GM12878 (cell line): ENCODE data around the gene HBB. TPM values are rescaled to one million over a fixed set of nuclear protein-coding genes. Genes with fewer than 3 reads are reported as not detected.

ENCODE experiments used
- ATAC-seq: fragments of 200-7000 bp; cut with Tn5 transposase; 3 replicates; pipeline ENCODE4 v1.9.1; 2020; ENCODE audit warnings: mild to moderate bottlenecking, moderate library complexity
- BruUV-seq: library from RNA; stranded (reverse); fragments of 400-500 nt; replicated peaks from 2 replicates; lab custom pipeline; 2021; lab: Mats Ljungman, UMichigan
- CTCF ChIA-PET: fragments of 300-600 bp; sonication (Branson Sonifier 250); formaldehyde crosslinking; extraction: SDS; loops from one replicate; lab custom pipeline; 2021; ENCODE audit warnings: inconsistent platforms; lab: Yijun Ruan, JAX
- POLR2A ChIA-PET: fragments of 350-600 bp; formaldehyde crosslinking; extraction: SDS; loops from one replicate; lab custom pipeline; 2021; ENCODE audit warnings: inconsistent platforms; lab: Charles Lee
- RAD21 ChIA-PET: fragments of 300-600 bp; sonication (Branson Sonifier 250); formaldehyde crosslinking; loops from one replicate; lab custom pipeline; 2023; ENCODE audit warnings: antibody characterized with exemption; ENCODE audit not compliant: unreplicated experiment; lab: Charles Lee
- SMC1A ChIA-PET: fragments of 300-600 bp; sonication (Branson Sonifier 250); formaldehyde crosslinking; loops from one replicate; lab custom pipeline; 2023; ENCODE audit not compliant: unreplicated experiment, uncharacterized antibody; lab: Charles Lee
- DNase-seq: peaks from one replicate; pipeline ENCODE4 v3.0.0-alpha.2; 2011; ENCODE audit warnings: low read depth, low spot score
- FAIRE-seq: peaks from 3 replicates; lab custom pipeline; 2011; peaks lifted over from hg19 to GRCh38; lab: Jason Lieb, UNC
- H2AFZ ChIP-seq: 2 replicates; pipeline ENCODE4 v1.6.0; 2011; ENCODE audit warnings: low read depth, low read length, control low read depth; ENCODE audit not compliant: control insufficient read depth
- H3K27ac ChIP-seq: 2 replicates; pipeline ENCODE4 v1.5.1; 2011; ENCODE audit warnings: control low read depth; ENCODE audit not compliant: control insufficient read depth, insufficient read depth
- H3K27me3 ChIP-seq, 2 experiments: replicated peaks in 1 of 2; 2 replicates each; pipeline versions ENCODE4 v1.6.0 to v1.6.1; 2011; ENCODE audit warnings: low read length in 1 of 2; ENCODE audit not compliant: control insufficient read depth in 2 of 2, insufficient read depth in 2 of 2
- H3K36me3 ChIP-seq, 2 experiments: 2 replicates each; pipeline ENCODE4 v1.5.1; 2011; ENCODE audit warnings: low read length in 1 of 2; ENCODE audit not compliant: control insufficient read depth in 2 of 2, insufficient read depth in 2 of 2
- H3K4me1 ChIP-seq: 2 replicates; pipeline ENCODE4 v1.6.1; 2011; ENCODE audit warnings: mild to moderate bottlenecking, low read length, moderate library complexity, mixed read lengths; ENCODE audit not compliant: control insufficient read depth, insufficient read depth
- H3K4me2 ChIP-seq: 2 replicates; pipeline ENCODE4 v1.6.0; 2011; ENCODE audit warnings: control low read depth; ENCODE audit not compliant: control insufficient read depth, insufficient read depth
- H3K4me3 ChIP-seq: fragments of 200-600 bp; sonication (generic); 2 replicates; pipeline ENCODE4 v1.5.1; 2016
- H3K79me2 ChIP-seq: 2 replicates; pipeline ENCODE4 v1.6.0; 2011; ENCODE audit warnings: low read length; ENCODE audit not compliant: control insufficient read depth, insufficient read depth
- H3K9ac ChIP-seq: 2 replicates; pipeline ENCODE4 v1.8.0; 2011; ENCODE audit warnings: low read length, control low read depth, mixed read lengths; ENCODE audit not compliant: control insufficient read depth, insufficient read depth
- H3K9me3 ChIP-seq: replicated peaks from 3 replicates; pipeline ENCODE4 v1.5.1; 2011; ENCODE audit warnings: mild to moderate bottlenecking, low read length; ENCODE audit not compliant: control insufficient read depth, insufficient read depth
- H4K20me1 ChIP-seq: 2 replicates; pipeline ENCODE4 v1.6.0; 2011; ENCODE audit not compliant: control insufficient read depth, insufficient read depth
- BHLHE40 ChIP-seq, 2 experiments: fragments of 450-650 bp in 1 of 2; IDR thresholded peaks; 2 replicates each; pipeline ENCODE4 v1.6.1; 2011 to 2017; ENCODE audit warnings: low read depth in 2 of 2, borderline replicate concordance in 1 of 2, improper control_type of control experiment in 1 of 2, low read length in 1 of 2, mild to moderate bottlenecking in 1 of 2
- CBFB ChIP-seq: IDR thresholded peaks from 2 replicates; pipeline ENCODE4 v1.6.1; 2016; ENCODE audit warnings: antibody characterized with exemption, low read depth
- CEBPZ ChIP-seq: fragments of 150-350 bp; IDR thresholded peaks from 2 replicates; pipeline ENCODE4 v1.6.1; 2016; ENCODE audit warnings: low read depth, low read length
- CREB1 ChIP-seq: IDR thresholded peaks from 2 replicates; pipeline ENCODE4 v1.6.1; 2012; ENCODE audit warnings: low read depth, mild to moderate bottlenecking, inconsistent platforms
- EP300 ChIP-seq, 2 experiments: fragments of 150-350 bp in 1 of 2; IDR thresholded peaks; 2 replicates each; pipeline ENCODE4 v1.6.1; 2011 to 2012; ENCODE audit warnings: low read depth in 2 of 2, low read length in 2 of 2, borderline replicate concordance in 1 of 2, improper control_type of control experiment in 1 of 2, inconsistent platforms in 1 of 2; ENCODE audit not compliant: control insufficient read depth in 1 of 2
- ESRRA ChIP-seq: IDR thresholded peaks from 2 replicates; pipeline ENCODE4 v1.6.1; 2012; ENCODE audit warnings: mild to moderate bottlenecking, low read length, improper control_type of control experiment
- HCFC1 ChIP-seq: fragments of 150-350 bp; IDR thresholded peaks from 2 replicates; pipeline ENCODE4 v1.6.1; 2014; ENCODE audit warnings: low read length
- IKZF1 ChIP-seq: fragments of 450-650 bp; conservative IDR thresholded peaks from 2 replicates; pipeline ENCODE4 v1.6.1; 2017; ENCODE audit warnings: antibody characterized with exemption, mild to moderate bottlenecking
- IRF3 ChIP-seq: fragments of 450-650 bp; IDR thresholded peaks from 2 replicates; pipeline ENCODE4 v1.6.1; 2014; ENCODE audit warnings: mild to moderate bottlenecking
- KDM1A ChIP-seq: fragments of 200-600 bp; sonication (generic); IDR thresholded peaks from 2 replicates; pipeline ENCODE4 v1.6.1; 2016; ENCODE audit warnings: borderline replicate concordance
- KLF5 ChIP-seq: fragments of 450-650 bp; IDR thresholded peaks from 2 replicates; pipeline ENCODE4 v1.6.1; 2014; ENCODE audit warnings: mild to moderate bottlenecking; ENCODE audit not compliant: partially characterized antibody
- NR2F1 ChIP-seq: fragments of 450-650 bp; conservative IDR thresholded peaks from 2 replicates; pipeline ENCODE4 v1.6.1; 2017; ENCODE audit warnings: mild to moderate bottlenecking
- POLR2AphosphoS5 ChIP-seq: IDR thresholded peaks from 2 replicates; pipeline ENCODE4 v1.6.1; 2011; ENCODE audit warnings: mild to moderate bottlenecking, low read length, inconsistent platforms
- SMAD1 ChIP-seq: fragments of 450-650 bp; IDR thresholded peaks from 2 replicates; pipeline ENCODE4 v1.6.1; 2018; ENCODE audit warnings: mild to moderate bottlenecking, low read depth; ENCODE audit not compliant: partially characterized antibody
- SPI1 ChIP-seq: IDR thresholded peaks from 2 replicates; pipeline ENCODE4 v1.6.1; 2011; ENCODE audit warnings: low read depth, mild to moderate bottlenecking, low read length, moderate library complexity, borderline replicate concordance; ENCODE audit not compliant: insufficient read depth
- WGBS: methylation state at CpG from one replicate; pipeline ENCODE4 v1.1.6; 2016; ENCODE audit warnings: low lambda C conversion rate; ENCODE audit not compliant: insufficient replicate concordance, insufficient coverage; ENCODE audit errors: missing lambda C conversion rate; 5-methylcytosine and 5-hydroxymethylcytosine counted together
- in situ Hi-C: fragments of 300-500 bp; cut with MboI; formaldehyde crosslinking; loops from 9 replicates; pipeline ENCODE4 v1.14.3; 2018; ENCODE audit warnings: mixed read lengths
- intact Hi-C: fragments of 100-400 bp; cut with micrococcal nuclease; formaldehyde crosslinking; loops from one replicate; pipeline ENCODE4 v1.14.2; 2022; ENCODE audit not compliant: unreplicated experiment
- polyA plus RNA-seq, 11 experiments: library from polyadenylated mRNA; depleted of rRNA in 4 of 11; unstranded in 6 of 11; stranded (reverse) in 5 of 11; fragments of >200 nt; fragmentation: Nextera tagmentation in 4 of 11; fragmentation: Illumina TruSeq in 1 of 11; extraction: Ambion mirVana in 4 of 11; extraction: Trizol in 1 of 11; gene quantifications; 1 replicate in 1 of 11; 2 replicates in 10 of 11; pipeline versions ENCODE4 v1.2.1 to v1.2.3, GENCODE V29; 2011 to 2016; ENCODE audit warnings: inconsistent platforms in 2 of 11, missing spikeins in 2 of 11, low read depth in 1 of 11
- total RNA-seq, 4 experiments: library from RNA; depleted of rRNA in 3 of 4; stranded (reverse); fragments of >200 nt in 3 of 4; fragmentation: Illumina TruSeq in 1 of 4; extraction: Trizol in 1 of 4; gene quantifications; 2 replicates each; pipeline versions ENCODE4 v1.2.1 to v1.2.3, GENCODE V29; 2013 to 2021

The HBB gene
- total and polyA plus RNA-seq, 10 of the 15 experiments (the other 5 are each of a cell fraction or from before 2014, with no cell fraction given): 0.36 TPM; not detected in 9

GRCh38 chr11:5196731-5197130 lies 30.1 kb downstream of the HBB start:
- Histone ChIP-seq H3K27me3 (no peaks in the 10 kb centered on the region), H3K27ac (no peak overlapping the region), H3K4me1 (no peaks in the 10 kb centered on the region), H3K9ac (no peak overlapping the region), H3K4me3 (no peak overlapping the region), H2AFZ (no peak overlapping the region)
- POLR2A ChIA-PET: no interaction called here
- no peak for ATAC-seq
- intact Hi-C loops: no loop called here
- TF ChIP-seq IRF3 (no peak), POLR2AphosphoS5 (no peak), IKZF1 (no peak), EP300 (IDR thresholded peaks at IDR 0.05; ENCODE audit: borderline replicate concordance in 1 of 2, control insufficient read depth in 1 of 2, low read depth in 2 of 2, low read length in 2 of 2) (no peak), KDM1A (no peak), ESRRA (no peak), SMAD1 (no peak), KLF5 (no peak), SPI1 (no peak), CREB1 (no peak), CBFB (no peak), BHLHE40 (IDR thresholded peaks at IDR 0.05; ENCODE audit: borderline replicate concordance in 1 of 2, low read depth in 2 of 2, low read length in 1 of 2) (no peak), NR2F1 (no peak), HCFC1 (no peak), CEBPZ (no peak)
- TF ChIP-seq, all 136 proteins: peak for 0
- in situ Hi-C loops: no loop called here
- no peak for DNase-seq
- ChIA-PET CTCF (no interaction called here), RAD21 (interaction anchor here (0.7 kb wide), 1 partner anchor 352 kb away, joined by 3 read pairs; no protein-coding TSS in a partner anchor), SMC1A (interaction anchor here (3.7 kb wide), 1 partner anchor 12 kb away, joined by 12 read pairs; no protein-coding TSS in a partner anchor)
- H3K36me3 ChIP-seq: no peaks in the 10 kb centered on the region
- H3K4me2 ChIP-seq: no peak overlapping the region
- no TSS peak for BruUV-seq
- H3K9me3 ChIP-seq: no peaks in the 10 kb centered on the region
- no peaks in the 10 kb centered on the region for H3K79me2 ChIP-seq
- no peaks in the 10 kb centered on the region for H4K20me1 ChIP-seq
- WGBS: 72% methylated on average over 3 of the region's 3 CpGs
- no peak for FAIRE-seq
